ENCODE data around the gene NUCKS1.

NUCKS1 gene

GRCh38 chr1:205701891-205702290 lies 48.1 kb downstream of the NUCKS1 start:
- DNase-seq (ENCODE audit: low read depth in 2 of 2, low spot score in 1 of 2), result no peak

- DNase-seq (ENCODE audit: low read depth in 2 of 2, low spot score in 1 of 2), result no peak
Observed at GRCh38 chr1:205701420-205701819, 48.6 kb downstream of the NUCKS1 start.

GRCh38 chr1:205700865-205701401 lies 49.0 kb downstream of the NUCKS1 start:
- no peak for DNase-seq (ENCODE audit: low read depth in 2 of 2, low spot score in 1 of 2)

DNA sequence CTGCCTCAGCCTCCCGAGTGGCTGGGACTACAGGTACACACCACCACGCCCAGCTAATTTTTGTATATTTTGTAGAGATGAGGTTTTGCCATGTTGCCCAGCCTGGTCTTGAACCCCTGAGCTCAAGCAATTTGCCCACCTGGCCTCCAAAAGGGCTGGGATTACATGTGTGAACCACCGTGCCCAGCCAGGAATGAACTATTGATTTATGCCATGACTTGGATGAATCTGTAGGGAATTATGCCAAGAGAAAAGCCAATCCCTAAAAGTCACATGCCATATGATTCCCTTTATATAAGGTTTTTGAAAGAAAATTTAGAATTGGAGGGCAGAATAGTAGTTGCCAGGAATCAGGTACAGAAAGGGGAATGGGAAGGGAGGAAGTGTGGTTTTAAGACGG lies 50.6 kb downstream of the NUCKS1 start:
- no peak for DNase-seq (ENCODE audit: low read depth in 2 of 2, low spot score in 1 of 2)

DNA sequence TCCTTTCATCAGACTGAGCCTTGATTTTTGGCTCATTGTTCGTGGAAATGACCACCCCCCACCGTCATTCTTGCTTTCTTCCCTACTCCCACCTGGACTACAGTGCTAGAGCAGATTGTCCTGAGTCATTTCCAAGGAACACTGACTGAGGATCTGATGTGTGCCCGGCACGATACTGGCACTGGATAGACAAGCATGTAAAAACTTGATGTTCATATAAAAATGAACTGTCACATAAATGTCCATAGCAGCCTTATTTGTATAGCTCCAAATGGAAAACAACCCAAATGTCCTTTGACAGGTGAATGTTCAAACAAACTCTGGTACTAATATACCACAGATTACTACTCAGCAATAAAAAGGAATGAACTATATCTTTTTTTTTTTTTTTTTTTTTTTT lies 51.1 kb downstream of the NUCKS1 start:
- DNase-seq (ENCODE audit: low read depth in 2 of 2, low spot score in 1 of 2), result no peak

GRCh38 chr1:205693421-205693991 lies 56.5 kb downstream of the NUCKS1 start:
- no peak for DNase-seq (ENCODE audit: low read depth in 2 of 2, low spot score in 1 of 2)

DNA sequence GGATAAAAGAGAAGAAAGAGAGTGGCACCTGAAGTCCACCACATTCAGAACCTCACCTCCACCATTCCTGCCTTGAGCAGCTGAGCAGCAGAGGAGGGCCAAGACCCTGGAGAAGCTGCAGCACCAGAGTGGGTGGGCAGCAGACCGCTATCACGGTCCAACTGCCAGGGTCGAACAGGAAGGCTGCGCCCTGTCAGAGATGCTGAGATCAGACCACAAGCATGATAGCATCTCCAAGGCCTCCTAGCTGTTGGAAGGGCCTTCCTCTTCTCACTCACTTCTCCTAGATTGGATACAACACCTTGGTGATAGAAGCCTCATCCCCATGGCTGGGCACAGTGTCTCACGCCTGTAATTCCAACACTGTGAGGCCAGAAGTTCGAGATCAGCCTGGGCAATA lies 57.6 kb downstream of the NUCKS1 start:
- no peak for DNase-seq (ENCODE audit: low read depth in 2 of 2, low spot score in 1 of 2)

- DNase-seq (ENCODE audit: low read depth in 2 of 2, low spot score in 1 of 2), result no peak
Observed at GRCh38 chr1:205690122-205690756, 59.7 kb downstream of the NUCKS1 start.

GRCh38 chr1:205689479-205689878 lies 60.5 kb downstream of the NUCKS1 start:
- DNase-seq (ENCODE audit: low read depth in 2 of 2, low spot score in 1 of 2), result no peak

- DNase-seq (ENCODE audit: low read depth in 2 of 2, low spot score in 1 of 2), result no peak
Observed at GRCh38 chr1:205688171-205689080, 61.6 kb downstream of the NUCKS1 start.

DNA sequence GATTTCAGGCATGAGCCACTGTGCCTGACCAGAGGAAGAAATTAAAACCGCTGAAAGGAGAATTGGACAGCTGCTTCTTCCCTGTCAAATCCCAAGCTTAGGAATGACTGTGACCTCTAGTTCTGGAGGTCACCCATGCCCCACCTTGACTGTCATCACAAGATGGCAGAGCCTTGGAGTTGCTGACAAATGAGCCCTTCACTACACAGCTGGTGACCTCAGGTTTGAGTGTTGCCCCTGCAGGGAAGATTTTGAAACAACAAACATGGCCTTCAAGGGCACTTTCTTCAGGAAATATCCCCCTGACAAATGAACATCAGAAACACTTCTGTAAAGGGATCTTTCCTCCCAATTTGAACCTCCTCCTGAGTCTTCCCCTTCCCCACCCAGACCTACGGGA lies 62.7 kb downstream of the NUCKS1 start:
- DNase-seq (ENCODE audit: low read depth in 2 of 2, low spot score in 1 of 2), result no peak

DNA sequence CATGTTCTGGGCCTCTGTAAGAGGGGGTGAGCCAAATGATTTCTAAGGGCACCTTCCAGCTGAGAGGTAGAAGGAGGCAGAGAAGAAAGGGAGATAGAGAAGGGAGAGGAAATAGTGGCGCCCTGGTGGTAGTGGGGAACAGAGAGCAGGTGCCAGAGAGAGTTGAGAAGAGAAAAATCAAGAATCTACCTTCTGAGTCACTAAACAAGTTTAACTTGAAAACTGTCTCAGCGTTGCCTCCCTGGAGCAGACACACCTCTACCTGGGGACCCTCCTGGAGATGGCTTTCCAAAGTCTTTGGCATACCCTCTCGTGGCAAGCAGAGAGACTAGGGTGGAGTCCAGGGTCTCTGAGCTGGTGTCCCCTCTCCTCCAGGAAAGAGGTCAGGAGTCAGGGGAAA lies 68.6 kb downstream of the NUCKS1 start:
- DNase-seq (ENCODE audit: low read depth in 2 of 2, low spot score in 1 of 2), result no peak

GRCh38 chr1:205680073-205680851 lies 69.7 kb downstream of the NUCKS1 start, which contains the start of gene SLC45A3:
Gene SLC45A3, minus strand, starts transcription at chr1:205680509. Its CDS starts 15,853 bp downstream, at chr1:205664656.
- peak; percentile 17 to 25 for DNase-seq (ENCODE audit: low read depth in 2 of 2, low spot score in 1 of 2)

- DNase-seq (ENCODE audit: low read depth in 2 of 2, low spot score in 1 of 2), result no peak
Observed at GRCh38 chr1:205678286-205679111, 71.5 kb downstream of the NUCKS1 start.

GRCh38 chr1:205677167-205677566 lies 72.8 kb downstream of the NUCKS1 start:
- DNase-seq (ENCODE audit: low read depth in 2 of 2, low spot score in 1 of 2), result no peak

- DNase-seq (ENCODE audit: low read depth in 2 of 2, low spot score in 1 of 2), result no peak
Observed at GRCh38 chr1:205676597-205676996, 73.4 kb downstream of the NUCKS1 start.

- DNase-seq (ENCODE audit: low read depth in 2 of 2, low spot score in 1 of 2), result no peak
Observed at GRCh38 chr1:205676002-205676401, 74.0 kb downstream of the NUCKS1 start.

DNA sequence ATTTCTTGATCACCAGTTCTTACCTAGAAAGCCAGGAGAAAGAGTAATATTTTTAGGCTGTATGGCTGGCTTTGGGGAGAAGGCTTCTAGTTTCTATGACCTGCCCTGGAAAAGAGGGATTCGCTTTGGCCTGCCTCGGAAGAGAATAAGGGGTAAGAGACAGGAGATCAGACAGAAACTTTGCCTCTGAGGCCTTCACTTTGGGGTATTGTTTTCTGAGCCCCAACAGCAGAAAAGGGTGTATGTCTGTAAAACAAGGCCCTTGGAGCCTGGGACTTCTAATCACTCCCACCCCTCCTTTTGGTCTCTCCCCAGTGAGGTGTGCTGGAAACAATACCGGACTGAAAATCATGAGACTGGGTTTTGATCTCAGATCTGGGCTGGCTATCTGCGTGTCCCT lies 74.7 kb downstream of the NUCKS1 start:
- no peak for DNase-seq (ENCODE audit: low read depth in 2 of 2, low spot score in 1 of 2)

DNA sequence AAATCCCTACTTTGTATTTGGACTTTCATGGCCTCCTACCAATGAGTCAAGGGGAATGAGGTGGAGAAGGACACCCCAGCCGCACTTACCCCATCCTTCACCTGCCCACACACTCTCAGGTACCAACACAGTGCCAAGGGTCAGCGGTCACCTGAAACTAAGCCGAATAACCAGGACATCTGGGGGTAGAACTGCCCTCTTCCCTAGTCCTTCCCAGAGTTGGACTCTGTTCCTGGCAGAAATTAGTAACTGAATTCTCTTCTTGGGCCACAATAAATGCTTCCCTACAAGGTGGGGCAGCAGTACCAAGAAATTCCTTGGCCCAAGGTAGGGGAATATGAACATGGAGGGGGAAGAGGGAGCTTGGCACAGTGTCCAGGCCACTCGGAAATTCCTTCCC lies 77.0 kb downstream of the NUCKS1 start:
- no peak for DNase-seq (ENCODE audit: low read depth in 2 of 2, low spot score in 1 of 2)

GRCh38 chr1:205672395-205672889 lies 77.5 kb downstream of the NUCKS1 start:
- no peak for DNase-seq (ENCODE audit: low read depth in 2 of 2, low spot score in 1 of 2)

All from stimulated activated CD8-positive, alpha-beta memory T cell treated with anti-CD3 and anti-CD28 coated beads, Interleukin-4, amount 100 ng/mL, for 1 hour (primary cell).